Occipital lobe (tissue), 2 donors: Measurements from ENCODE around the gene SNAPC1. TPM values are rescaled to one million over a fixed set of nuclear protein-coding genes. Genes with fewer than 3 reads are reported as not detected.

Experiments used
- DNase-seq: peaks from one replicate; lab custom pipeline; 2025; lab: John Stamatoyannopoulos, UW
- total RNA-seq: library from RNA; depleted of rRNA; stranded (reverse); fragments of >200 nt; gene quantifications from one replicate; pipeline ENCODE4 v1.2.3, GENCODE V29; 2014

The SNAPC1 gene
- total RNA-seq, 1 donor from 2014 or later, result 8.9 TPM

- DNase-seq, result no peak
Measured at GRCh38 chr14:61811882-61812346, 49.7 kb downstream of the SNAPC1 start.

- DNase-seq, result no peak
Measured at GRCh38 chr14:61812347-61813095, 50.3 kb downstream of the SNAPC1 start, which contains the start of gene SYT16. TSS of gene SYT16 (plus strand) at chr14:61812703.

GRCh38 chr14:61813096-61813606, 50.9 kb downstream of the SNAPC1 start:
- DNase-seq, result peak; percentile 24

DNA sequence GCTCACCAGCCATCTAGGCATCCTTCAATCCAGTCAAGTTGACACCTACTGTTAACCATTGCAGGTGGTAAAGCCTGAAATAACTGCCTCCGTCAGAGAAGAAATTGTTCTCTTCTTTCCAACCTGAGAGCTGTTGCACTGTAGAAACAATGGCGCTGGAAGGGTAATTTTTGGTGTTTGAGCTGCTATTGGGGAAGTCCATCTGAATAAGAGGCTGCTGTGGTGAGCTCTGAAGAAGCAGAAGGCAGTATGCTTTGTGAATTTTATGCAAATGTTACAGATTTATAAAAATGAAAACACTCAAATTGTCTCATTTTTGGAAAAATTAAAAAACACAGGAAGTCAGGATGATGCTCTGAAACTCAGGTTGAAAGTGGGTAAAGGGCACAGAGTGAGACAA, 60.2 kb downstream of the SNAPC1 start:
- no peak for DNase-seq

DNA sequence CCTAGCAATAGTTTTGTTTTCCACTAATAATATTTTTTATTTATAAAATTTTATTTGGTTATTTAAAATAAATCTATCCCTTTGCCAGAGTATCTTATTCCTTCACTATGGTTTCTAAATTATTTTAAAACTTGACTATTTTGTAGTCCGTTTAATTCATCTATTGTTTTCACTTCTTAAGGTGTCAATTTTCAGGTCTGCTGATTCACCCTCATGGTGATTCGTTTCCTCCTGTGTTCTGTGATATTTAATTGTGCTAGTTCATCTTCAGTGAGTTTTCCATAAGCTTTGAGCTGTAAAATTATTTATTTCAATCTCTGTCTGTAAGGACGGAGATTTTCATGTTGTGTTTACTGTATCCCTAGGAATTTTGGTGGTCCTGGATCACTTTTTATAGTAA, 70.6 kb downstream of the SNAPC1 start:
- DNase-seq, result no peak

GRCh38 chr14:61836184-61836583, 74.0 kb downstream of the SNAPC1 start:
- DNase-seq, result no peak

DNA sequence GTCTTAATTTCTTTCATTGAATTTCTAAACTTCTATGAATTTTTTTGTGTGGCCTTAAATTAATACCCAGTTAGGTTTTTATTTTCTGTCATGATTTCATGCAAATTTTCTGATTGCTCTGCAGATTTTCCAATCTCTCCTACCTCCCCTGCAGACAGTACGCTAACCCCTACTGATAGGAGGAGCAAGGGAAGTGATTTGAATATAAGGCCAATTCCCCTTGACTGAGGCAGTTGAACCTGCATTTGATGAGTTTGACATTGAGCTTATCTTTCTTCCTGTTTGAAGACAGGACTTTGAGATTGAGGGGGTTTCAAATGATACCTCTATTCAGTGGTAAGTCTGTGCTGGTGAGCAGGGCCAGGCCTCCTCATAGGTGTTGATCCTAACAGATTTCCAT, 74.6 kb downstream of the SNAPC1 start:
- DNase-seq, result no peak

DNA sequence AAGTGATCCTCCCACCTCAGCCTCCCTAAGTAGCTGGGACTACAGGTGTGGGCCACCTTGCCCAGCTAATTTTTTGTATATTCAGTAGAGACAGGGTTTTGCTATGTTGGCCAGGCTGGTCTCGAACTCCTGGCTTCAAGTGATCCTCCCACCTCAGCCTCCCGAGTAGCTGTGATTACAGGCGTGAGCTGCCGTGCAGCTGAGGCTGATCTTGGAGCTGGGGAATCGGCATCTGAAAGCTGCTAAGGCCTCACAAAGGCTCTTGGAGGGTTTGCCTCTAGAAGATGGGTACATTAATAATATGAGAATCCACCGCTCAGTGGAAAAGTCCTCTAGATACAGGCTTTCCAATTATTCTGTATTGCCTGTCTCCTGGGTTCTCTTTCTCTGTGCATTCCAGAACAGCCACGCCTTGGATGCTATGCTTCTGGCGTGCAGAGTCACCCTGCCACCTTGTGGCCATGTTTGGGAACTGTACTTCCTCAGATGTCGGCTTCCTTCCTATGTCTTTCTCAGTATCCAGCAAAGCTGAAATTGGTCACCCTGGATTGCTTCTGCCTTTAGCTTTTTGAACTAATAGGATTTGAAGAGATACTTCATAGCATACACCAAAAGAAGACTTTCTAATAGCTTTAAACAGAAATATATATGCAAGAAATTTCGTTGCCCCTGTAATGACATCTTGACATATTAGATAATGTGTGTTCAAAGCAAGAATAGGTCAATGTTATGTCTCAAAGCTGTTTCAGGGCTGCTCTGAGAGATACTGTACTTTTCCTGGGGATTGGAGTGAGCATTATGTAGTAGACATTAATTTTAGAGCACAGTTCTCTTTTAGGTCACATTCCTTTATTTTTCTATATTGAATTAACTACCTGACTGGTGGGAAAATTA, 75.4 kb downstream of the SNAPC1 start:
- DNase-seq, result peak; percentile 45

DNA sequence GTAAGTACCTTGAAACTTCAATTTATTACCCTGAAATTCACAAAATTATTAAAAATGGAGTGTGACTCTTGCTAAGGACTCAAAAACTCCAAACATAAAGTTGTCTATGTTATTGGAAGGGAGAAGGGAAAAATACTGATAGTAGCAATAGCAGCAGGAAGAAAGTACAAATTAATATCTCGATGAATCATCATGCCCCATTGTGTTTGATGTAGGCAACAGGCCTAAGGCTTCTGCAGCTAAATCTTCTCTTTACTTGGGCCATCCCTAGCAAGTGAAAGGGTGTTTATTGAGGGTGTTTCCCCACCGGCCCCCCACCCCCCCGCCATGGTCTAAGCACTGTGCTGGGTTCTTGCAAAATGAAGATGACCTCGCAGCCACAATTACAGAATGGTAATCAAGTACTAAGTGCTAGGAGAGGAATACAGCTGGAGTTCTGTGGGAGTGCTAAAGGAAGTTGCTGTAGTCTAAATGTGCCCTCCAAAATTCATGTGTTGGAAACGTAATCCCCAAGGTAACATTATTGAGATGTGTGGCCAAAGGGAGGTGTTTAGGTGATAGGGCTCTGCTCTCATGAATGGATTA, 76.5 kb downstream of the SNAPC1 start:
- DNase-seq, result no peak

DNA sequence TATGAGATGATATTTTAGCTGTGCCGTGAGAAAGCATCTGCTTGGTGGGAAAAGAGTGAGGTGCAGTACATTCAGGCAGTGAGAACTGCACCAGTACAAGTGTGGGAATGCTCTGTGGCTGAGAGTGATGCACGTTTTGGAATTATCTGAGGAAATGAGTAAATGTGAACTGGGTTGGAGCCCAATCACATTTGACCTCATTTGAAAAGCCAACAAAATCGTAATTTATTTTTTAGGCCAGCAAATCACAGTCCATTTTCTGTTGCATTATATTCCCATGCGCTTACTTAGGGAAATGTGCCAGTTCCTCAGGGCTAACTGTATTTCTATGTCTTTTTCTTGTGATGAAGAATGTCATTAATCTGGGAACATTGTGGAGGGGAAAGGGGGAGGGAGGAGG, 77.3 kb downstream of the SNAPC1 start:
- DNase-seq, result no peak

DNA sequence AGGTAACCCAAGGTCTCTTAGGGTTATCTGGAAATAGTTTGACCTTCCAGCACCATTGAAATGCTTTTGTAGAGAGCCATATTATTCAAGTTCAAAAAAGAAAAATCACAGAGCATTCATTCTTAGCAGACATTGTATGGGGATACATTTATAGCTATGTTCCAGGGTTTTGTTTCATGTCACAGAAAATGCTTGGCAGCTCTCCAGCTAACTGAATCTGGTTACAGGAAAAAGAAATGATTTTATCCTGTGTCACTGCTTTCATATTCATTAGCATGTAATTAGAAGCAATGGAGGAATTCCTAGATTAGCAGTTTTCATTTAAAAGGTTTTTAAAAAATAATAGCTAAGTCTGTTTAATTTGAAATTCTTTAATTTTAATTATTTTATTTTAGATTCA, 78.9 kb downstream of the SNAPC1 start:
- DNase-seq, result no peak

Other genes starting within 250 kb of the SNAPC1 start
- gene HIF1A, start 66.9 kb upstream of the SNAPC1 start, total RNA-seq, result 140 TPM
- gene SYT16, start 50.3 kb downstream of the SNAPC1 start, total RNA-seq, result 88.4 TPM